HG03571 (cell line): ENCODE data around the gene CD300LD.
"Not testable (repeated sequence)": the region's sequence is repeated elsewhere in the genome, so short reads cannot be mapped to it uniquely, and the experiment has no call there.

Source experiments
- ATAC-seq: cut with Tn5 transposase; IDR thresholded peaks from one replicate; pipeline ENCODE4 v1.9.1; 2021; ENCODE audit not compliant: unreplicated experiment

Gene CD300LD

DNA sequence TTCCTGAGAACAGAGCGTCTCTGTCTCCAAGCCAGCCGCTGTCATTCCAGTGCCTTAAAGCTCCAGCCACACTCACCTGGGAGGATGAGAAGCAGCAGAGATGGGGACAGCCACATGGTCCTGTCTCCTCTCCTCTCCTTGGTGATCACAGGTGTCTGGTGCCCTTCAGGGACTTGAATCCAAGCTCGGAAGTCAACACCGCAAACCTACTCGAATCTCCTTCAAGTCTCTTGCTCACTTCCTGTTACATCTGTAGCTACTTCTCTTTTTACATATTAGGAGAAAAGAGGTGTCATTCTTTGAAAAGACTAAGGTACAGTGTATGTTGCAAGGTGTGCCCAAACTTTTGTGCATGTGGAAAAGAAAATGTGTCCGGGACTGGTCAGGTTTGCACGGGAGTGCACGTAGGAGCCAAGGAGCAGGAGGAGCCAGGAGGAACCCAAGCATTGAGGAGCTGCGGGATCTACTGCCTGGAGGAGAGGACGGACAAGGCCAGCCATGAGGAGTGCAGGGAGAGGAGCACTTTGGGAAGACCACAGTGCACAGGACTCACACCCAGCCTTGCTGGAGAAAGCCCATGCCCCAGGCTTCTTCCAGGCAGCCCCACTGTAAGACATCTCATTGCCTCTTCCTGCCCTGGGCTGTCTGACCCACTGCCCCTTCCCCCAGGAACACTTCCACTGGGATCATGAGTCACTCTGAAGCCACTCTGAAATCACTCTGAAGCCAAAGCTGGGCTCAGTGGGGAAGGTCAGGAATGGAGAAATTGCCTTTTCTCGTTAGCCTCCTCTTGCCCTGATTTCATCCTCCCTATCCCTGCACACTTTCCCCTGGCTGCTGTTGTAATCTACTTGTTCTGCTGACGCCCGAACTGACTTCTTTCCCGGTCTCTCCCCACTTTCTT lies at the start of gene CD300LD:
TSS of gene CD300LD (minus strand) at position 197 of the 904 bp plus-strand sequence. CDS start at position 116, 81 bp downstream.
- ATAC-seq: no peak

DNA sequence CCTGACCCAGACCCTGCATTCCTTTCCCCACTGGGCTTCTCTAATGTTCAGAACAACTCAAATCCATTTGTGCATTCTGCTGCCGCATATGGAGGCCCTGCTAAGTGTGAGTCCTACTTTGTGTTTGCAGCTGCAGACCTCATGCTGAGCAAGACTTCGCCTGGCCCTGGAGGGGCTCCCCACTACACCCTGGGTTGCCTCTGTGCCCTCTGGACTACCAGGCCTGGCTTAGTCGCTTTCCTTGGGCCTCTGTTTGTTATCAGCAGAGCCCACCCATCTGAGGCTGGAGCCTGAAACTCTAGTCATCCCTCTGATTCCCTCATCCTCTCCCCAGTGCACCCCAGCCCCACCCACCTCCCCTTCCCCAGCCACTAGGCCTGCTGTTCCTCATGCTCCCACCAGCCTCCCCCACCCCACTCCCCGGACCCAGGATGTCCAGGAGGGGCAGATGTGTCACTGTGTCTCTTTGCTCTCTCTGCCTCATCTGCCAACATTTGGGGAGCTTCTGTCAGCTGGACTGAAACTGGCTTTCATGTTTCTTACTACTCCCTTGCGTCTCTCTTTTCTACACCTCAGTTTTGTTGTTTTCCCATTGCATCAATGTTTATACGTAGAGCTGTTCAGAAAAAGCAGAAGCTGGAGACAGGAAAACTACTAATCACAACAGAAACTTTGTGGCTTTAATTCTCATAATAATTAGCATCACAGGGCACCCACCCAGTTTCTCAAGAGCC lies 49.3 kb upstream of the CD300LD start:
- no peak for ATAC-seq

GRCh38 chr17:74639704-74640151 lies 47.6 kb upstream of the CD300LD start:
- ATAC-seq: no peak

DNA sequence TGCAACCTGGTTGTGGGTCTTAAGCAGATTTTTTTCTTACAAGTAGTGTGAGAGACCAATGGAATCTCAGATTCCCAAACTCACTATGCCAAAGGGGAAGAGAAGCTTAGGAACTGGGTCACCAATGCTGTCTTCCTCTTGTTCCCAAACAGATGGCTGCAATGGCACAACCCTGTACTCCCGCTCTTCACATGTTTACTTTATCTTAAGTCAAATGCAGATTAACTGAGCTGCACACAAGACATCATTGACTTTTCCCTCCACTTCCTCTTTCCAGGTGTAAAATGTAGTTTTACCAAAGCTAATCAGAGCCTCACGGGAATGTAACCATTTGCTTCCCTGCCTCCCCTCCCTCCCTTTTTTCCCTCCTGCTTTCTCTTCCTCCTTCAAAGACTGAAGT lies 45.8 kb upstream of the CD300LD start:
- no peak for ATAC-seq

DNA sequence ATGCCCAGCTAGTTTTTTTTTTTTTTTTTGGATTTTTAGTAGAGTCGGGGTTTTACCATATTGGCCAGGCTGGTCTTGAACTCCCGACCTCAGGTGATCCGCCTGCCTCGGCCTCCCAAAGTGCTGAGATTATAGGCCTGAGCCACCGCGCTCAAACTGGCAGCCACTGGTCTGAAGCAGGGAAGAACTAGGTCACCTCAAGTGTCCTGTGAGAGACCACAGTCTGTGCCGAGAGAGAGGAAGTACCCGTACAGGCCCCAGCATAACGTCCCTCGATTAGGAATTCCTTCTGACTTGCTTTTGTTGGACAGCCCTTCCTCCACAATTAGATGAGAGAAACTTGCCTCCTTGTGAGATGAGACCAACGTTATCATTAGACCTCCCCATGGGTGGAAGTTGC lies 45.2 kb upstream of the CD300LD start:
- no peak for ATAC-seq

DNA sequence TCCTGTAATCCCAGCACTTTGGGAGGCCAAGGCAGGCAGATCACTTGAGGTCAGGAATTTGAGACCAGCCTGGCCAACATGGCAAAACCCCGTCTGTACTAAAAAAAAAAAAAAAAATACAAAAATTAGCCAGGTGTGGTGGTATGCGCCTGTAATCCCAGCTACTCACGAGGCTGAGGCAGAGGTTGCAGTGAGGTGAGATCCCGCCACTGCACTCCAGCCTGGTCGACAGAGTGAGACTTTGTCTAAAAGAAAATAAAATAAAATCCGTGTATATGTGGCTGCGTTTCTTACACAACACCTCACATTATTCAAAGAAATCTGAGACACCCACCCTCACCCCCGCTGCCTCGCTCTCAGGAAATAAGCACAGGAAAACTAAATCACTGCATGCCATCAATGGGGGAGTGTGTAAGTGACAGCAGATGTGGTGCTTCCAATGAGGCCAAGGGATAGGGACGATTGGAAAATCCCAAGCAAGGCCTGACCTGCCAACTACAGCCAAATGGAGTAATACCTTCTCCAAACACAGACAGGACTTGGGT lies 44.5 kb upstream of the CD300LD start:
- not testable (repeated sequence) for ATAC-seq

DNA sequence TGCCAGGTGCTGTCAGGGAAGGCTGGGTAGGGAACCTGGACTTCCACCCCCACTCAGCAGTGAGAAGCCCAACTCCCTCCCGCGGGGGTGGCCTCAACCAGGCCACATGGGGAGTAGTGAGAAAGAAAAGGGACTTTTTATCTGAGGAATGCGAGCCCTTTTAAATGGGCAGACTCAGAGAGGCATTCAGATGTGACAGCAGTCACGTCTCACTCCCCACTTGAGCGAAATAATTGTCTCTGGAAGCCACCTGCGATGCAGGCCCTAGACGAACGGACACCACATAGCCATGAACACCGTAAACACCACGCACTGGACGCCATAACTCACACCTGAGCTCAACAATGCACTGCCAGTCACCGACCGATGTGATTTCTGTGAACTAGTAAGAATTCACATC lies 43.3 kb upstream of the CD300LD start:
- ATAC-seq: no peak

GRCh38 chr17:74633326-74633725 lies 41.2 kb upstream of the CD300LD start:
- no peak for ATAC-seq

- no peak for ATAC-seq
Measured at GRCh38 chr17:74632617-74633016, 40.5 kb upstream of the CD300LD start.

GRCh38 chr17:74631468-74632450 lies 39.7 kb upstream of the CD300LD start:
- ATAC-seq: no peak

DNA sequence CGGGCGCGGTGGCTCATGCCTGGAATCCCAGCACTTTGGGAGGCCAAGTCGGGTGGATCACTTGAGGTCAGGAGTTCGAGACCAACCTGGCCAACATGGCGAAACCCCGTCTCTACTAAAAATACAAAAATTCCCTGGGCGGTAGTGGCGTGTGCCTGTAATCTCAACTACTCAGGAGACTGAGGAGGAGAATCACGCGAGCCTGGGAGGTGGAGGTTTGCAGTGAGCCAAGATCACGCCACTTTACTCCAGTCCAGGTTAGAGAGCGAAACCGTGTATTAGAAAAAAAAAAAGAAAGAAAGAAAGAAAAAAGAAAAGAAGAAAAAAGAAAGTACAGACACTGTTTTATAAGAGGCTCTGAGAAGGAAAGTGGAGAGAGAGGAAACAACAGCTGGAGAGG lies 38.2 kb upstream of the CD300LD start:
- not testable (repeated sequence) for ATAC-seq

GRCh38 chr17:74625661-74626060 lies 33.6 kb upstream of the CD300LD start:
- no peak for ATAC-seq

- no peak for ATAC-seq
Measured at GRCh38 chr17:74624131-74624530, 32.0 kb upstream of the CD300LD start.

DNA sequence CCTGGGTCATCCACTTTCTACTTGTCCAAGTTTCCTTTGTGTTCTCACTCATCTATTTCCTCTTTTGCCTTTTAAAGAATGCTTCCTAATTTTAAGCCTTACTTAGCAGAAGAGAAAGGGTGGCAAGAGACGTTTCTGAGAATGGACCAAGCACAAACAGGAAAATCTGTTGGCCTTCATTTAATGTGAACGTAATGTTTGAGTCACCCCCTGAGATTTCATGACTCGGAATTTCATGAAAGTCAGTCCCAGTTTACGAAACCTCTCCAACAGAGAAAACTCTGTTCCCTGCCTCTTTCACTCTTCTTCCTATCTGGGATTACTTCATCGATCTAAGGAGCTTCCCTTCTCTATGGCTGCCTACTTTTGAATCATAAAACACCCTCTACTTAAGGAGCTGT lies 31.6 kb upstream of the CD300LD start, which contains the start of gene CD300E:
TSS of gene CD300E (minus strand) at position 46 of the 401 bp plus-strand sequence. CDS start 117 bp downstream, outside the sequence.
- ATAC-seq: no peak

DNA sequence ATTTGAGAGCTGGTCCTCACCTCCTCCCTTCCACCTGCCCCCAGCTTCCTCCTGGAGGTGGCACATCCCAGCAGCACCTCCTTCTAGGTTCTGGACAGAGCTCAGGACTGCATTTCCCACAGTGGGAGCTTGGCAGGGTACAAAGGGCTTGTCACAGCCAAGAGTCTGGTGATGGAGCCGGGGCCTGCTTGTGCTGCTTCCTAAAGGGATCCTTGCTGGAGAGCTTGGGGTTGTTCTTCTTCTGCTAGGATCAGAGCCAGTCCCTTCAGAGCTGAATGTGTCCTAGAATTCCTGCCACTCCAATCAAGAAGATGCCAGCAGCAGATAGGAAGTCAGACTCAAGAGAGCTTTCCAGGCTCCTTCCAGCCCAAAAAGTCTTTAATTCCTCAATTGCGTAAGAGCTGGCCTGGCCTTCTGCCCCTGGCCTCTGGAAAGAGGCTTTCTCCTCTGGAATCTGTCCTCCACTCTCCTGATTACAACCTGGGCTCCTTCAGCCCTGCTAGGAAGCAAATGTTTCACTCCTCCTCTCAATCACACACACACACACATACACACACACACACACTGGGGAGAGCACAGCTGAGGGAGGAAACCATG lies 27.1 kb upstream of the CD300LD start:
- ATAC-seq: no peak

DNA sequence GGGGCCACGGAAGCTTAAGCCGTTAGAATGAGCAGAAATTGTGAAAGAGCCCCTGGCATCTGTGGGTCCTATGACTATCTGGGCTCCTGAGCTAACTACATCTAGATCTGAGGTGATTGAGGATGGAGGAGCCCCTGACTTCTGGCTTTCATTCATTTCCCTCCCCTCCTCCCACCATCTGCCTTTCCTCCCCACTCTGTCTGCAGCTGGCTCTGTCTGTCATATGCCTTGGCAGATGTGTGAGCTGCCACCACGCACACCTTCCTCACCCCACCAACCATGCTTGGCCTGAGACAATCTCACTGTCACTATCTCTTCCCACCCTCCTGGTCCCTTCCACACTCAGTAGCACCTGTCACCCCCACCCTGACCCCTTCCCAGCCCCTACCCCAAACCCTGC lies 26.4 kb upstream of the CD300LD start:
- ATAC-seq: no peak

- ATAC-seq: no peak
Measured at GRCh38 chr17:74616696-74617095, 24.6 kb upstream of the CD300LD start.

DNA sequence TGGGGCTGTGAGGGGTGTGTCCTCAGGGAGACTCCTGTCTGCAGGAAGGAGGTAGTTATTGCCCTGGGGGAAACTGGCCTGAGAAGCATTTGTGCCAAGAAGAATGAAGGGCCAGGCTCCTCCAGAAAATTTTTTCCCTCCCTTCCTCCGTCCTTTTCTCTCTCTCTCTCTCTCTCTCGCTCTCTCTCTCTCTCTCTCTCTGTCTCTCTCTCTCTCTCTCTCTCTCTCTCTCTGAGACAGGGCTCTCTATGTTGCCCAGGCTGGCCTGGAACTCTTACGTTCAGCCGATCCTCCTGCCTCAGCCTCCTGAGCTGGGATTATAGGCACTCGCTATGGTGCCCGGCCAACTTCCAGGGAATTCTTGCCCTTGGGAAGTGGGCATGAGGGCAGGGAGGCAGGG lies 20.0 kb upstream of the CD300LD start:
- ATAC-seq: no peak

DNA sequence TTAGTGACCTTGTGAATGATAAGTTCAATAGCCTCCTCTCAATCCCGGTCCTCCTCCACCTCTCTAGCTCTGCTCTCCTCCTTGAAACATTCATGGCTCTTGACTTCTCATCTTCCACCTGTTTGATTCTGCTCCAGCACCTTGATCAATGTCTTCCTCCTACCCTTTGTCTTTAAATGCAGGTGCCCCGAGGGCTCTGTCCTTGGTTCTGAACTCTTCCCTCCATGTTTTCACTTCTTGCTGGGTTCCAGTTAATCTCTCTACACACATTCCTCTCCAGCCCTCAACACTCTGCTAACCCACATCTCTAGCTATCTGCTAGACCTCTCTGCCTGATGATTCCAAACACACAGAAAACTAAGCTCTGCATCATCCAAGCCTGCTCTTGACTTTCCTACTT lies 18.0 kb upstream of the CD300LD start:
- no peak for ATAC-seq

DNA sequence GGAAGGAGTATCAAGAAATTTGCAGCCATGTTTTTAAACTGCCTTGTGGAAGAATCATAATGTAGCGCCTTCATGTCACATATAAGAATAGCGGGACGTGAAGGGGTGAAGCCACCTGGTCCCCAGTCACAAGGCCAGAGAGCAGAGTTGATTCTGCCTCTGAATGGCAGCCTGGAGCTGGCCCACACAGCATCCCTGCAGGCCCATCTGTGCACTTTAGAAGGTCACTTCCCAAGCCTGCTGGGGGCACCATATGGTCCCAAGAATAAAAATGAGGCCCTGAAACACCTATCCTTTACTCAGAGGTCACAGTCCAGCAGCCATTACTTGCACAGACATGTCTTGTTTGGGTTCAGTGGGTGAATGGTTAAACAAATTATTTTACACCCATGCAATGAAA lies 16.4 kb upstream of the CD300LD start:
- ATAC-seq: no peak
